ENCODE results near the gene TRIP11.

DNA sequence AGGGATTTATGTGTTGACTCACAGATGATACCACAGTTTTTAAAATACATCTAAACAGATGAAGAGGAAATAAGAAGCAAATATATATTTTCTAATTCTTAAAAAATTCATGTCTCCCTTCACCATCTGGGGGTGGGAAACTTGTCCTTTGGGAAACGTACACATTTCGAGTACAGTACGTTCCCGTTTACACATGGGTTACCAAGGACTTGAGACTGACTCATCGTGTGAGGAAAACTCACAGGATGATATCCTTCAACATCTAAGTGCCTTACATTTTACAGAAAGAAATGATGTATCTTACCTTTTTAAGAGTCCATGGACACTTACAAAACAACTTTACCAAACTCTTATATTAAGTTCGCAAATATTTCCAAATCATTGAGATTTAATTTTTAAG, 76.4 kb downstream of the TRIP11 start:
- TF ChIP-seq, protein P1, sequence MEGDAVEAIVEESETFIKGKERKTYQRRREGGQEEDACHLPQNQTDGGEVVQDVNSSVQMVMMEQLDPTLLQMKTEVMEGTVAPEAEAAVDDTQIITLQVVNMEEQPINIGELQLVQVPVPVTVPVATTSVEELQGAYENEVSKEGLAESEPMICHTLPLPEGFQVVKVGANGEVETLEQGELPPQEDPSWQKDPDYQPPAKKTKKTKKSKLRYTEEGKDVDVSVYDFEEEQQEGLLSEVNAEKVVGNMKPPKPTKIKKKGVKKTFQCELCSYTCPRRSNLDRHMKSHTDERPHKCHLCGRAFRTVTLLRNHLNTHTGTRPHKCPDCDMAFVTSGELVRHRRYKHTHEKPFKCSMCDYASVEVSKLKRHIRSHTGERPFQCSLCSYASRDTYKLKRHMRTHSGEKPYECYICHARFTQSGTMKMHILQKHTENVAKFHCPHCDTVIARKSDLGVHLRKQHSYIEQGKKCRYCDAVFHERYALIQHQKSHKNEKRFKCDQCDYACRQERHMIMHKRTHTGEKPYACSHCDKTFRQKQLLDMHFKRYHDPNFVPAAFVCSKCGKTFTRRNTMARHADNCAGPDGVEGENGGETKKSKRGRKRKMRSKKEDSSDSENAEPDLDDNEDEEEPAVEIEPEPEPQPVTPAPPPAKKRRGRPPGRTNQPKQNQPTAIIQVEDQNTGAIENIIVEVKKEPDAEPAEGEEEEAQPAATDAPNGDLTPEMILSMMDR (conservative IDR thresholded peaks at IDR 0.05; ENCODE audit: low read length), result no peak
- TF ChIP-seq EZH2phosphoT487 (IDR thresholded peaks at IDR 0.05; ENCODE audit: borderline replicate concordance), result no peak
